ENCODE measurements around the gene CRAMP1. TPM values are rescaled to one million over a fixed set of nuclear protein-coding genes. Genes with fewer than 3 reads are reported as not detected.
"Not testable (repeated sequence)": the region's sequence is repeated elsewhere in the genome, so short reads cannot be mapped to it uniquely, and the experiment has no call there.

CRAMP1 gene
- total RNA-seq, 2 donors from 2014 or later, result 12.0 to 20.6 TPM

DNA sequence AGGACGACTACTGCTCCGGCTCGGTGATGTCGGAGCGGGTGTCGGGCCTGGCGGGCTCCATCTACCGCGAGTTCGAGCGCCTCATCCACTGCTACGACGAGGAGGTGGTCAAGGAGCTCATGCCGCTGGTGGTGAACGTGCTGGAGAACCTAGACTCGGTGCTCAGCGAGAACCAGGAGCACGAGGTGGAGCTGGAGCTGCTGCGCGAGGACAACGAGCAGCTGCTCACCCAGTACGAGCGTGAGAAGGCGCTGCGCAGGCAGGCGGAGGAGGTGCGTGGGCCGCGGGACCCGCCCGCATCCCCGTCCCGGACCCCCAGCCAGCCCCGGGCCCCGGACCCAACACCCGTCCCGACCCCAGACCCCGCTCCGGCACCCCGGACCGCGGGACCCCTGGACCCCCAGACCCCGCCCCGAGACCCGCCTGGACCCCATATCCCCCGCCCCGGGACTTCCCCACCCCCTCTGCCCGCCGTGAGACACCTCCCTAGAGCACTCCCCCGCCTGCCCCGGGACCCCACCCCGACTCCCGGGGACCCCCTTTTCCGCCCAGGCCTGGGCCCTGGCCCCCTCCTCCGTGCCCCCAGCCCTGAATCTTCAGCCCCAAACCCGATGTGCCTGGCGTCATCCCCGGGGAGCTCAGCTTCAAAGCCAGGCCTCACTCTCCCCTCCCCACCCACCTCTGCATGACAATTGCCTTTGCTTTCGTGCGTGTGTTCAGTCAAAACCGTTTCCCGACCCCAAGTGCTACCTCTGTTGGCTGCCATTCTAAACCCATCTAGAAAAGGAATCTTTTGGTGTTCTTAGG, 94.4 kb downstream of the CRAMP1 start:
- Mint-ChIP-seq H3K4me1 (peaks cover 6% of the 10 kb centered on the region), H3K27ac (peak overlapping the region; percentile 90), H3K36me3 (ENCODE audit: low read depth) (peaks cover 23% of the 10 kb centered on the region), H3K27me3 (no peaks in the 10 kb centered on the region), H3K4me3 (peak overlapping the region; percentile 96), H3K9me3 (no peaks in the 10 kb centered on the region)
- ATAC-seq (replicated peaks), result peak; percentile 22

- ATAC-seq (replicated peaks), result no peak
- Mint-ChIP-seq H3K36me3 (ENCODE audit: low read depth) (peaks cover 16% of the 10 kb centered on the region), H3K9me3 (no peaks in the 10 kb centered on the region), H3K4me3 (peak overlapping the region; percentile 96), H3K4me1 (peaks cover 6% of the 10 kb centered on the region), H3K27ac (peak overlapping the region; percentile 90), H3K27me3 (no peaks in the 10 kb centered on the region)
These were observed 95.1 kb downstream of the CRAMP1 start for GRCh38 chr16:1707193-1707790.

- Mint-ChIP-seq H3K27me3 (no peaks in the 10 kb centered on the region), H3K27ac (peak overlapping the region; percentile 90), H3K4me1 (peaks cover 6% of the 10 kb centered on the region), H3K4me3 (peak overlapping the region; percentile 96), H3K36me3 (ENCODE audit: low read depth) (peaks cover 11% of the 10 kb centered on the region), H3K9me3 (no peaks in the 10 kb centered on the region)
- ATAC-seq (replicated peaks), result no peak
These were observed 96.1 kb downstream of the CRAMP1 start for GRCh38 chr16:1708083-1708767.

DNA sequence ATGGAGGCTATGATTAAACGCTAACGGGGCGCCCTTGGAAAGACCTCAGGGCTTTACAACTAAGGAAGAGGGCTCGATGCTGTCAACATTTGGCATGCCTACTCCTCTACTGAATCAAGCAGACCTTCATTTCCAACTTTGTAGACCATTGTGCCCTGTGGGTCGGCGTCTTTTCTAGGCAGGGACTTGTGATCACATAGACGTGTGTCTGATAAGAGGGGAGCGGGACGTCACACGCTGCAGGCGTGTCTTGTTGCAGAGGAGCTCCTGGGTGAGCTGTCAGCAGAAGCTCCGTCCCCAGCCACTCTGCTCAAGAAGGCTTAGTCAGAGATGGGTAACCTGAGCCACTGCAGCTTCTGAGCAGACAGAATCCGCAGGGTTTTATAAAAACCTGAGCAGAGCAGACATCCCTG, 96.6 kb downstream of the CRAMP1 start:
- ATAC-seq (replicated peaks), result no peak
- Mint-ChIP-seq H3K4me1 (peaks cover 6% of the 10 kb centered on the region), H3K27ac (no peak overlapping the region), H3K9me3 (no peaks in the 10 kb centered on the region), H3K36me3 (ENCODE audit: low read depth) (peaks cover 11% of the 10 kb centered on the region), H3K4me3 (peak overlapping the region; percentile 96), H3K27me3 (no peaks in the 10 kb centered on the region)

- H3K27me3 Mint-ChIP-seq, result no peaks in the 10 kb centered on the region
- peaks cover 6% of the 10 kb centered on the region for H3K4me1 Mint-ChIP-seq
- no peak for ATAC-seq (replicated peaks)
These were observed 97.2 kb downstream of the CRAMP1 start for GRCh38 chr16:1709356-1709755.

GRCh38 chr16:1710811-1711507, 98.8 kb downstream of the CRAMP1 start:
- peaks cover 11% of the 10 kb centered on the region for H3K36me3 Mint-ChIP-seq (ENCODE audit: low read depth)
- H3K4me1 Mint-ChIP-seq, result peaks cover 6% of the 10 kb centered on the region
- no peak for ATAC-seq (replicated peaks)
- H3K27ac Mint-ChIP-seq, result no peak overlapping the region
- no peak overlapping the region for H3K4me3 Mint-ChIP-seq
- no peaks in the 10 kb centered on the region for H3K27me3 Mint-ChIP-seq
- H3K9me3 Mint-ChIP-seq, result no peaks in the 10 kb centered on the region

More at GRCh38 chr16:1709356-1709755, 97.2 kb downstream of the CRAMP1 start:
- H3K27ac Mint-ChIP-seq, result no peak overlapping the region
- H3K36me3 Mint-ChIP-seq (ENCODE audit: low read depth), result peaks cover 11% of the 10 kb centered on the region
- no peaks in the 10 kb centered on the region for H3K9me3 Mint-ChIP-seq
- H3K4me3 Mint-ChIP-seq, result no peak overlapping the region

DNA sequence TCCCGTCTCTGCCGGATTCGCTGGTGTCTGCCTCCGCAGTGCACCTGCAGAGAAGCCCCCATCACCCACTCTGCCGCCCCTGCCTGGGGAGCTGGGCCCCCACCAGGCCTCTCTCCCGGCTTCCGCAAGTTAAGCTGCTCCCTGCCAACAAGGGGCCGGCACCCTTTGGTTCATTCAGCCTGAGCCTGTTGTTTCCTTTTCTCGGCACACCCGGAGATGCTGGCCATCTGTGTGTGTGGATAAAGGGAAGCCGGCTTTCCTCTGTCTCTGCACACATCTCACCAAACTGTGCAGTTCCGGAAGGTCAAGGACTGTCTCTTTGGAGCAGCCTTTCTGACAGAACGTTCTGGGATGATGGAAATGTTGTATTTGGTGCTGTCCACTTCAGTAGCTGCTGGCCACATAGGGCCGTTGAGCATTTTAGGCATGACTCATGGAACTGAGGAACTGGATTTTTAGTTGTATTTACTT, 100.7 kb downstream of the CRAMP1 start:
- Mint-ChIP-seq H3K9me3 (no peaks in the 10 kb centered on the region), H3K36me3 (ENCODE audit: low read depth) (peaks cover 3% of the 10 kb centered on the region), H3K27ac (peak overlapping the region; percentile 46), H3K4me3 (no peak overlapping the region), H3K4me1 (peaks cover 3% of the 10 kb centered on the region), H3K27me3 (no peaks in the 10 kb centered on the region)
- no peak for ATAC-seq (replicated peaks)

DNA sequence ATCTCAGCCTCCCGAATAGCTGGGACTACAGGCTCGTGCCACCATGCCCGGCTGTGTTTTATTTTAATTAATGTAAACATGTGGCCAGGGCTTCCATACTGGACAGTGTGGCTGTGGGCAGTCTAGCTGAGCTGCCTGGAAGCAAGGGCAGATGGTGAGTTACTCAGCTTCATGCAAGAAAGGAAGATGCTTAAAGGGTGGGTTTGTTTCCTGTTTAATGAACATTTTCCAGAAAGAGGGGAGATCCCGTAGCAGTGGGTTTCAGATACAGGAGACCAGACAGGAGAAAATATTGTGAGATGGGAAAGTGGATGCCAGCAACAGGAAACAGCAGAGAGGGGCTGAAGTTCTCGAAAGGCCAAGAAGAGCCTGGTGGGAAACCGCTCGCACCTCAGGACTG, 101.2 kb downstream of the CRAMP1 start:
- no peaks in the 10 kb centered on the region for H3K9me3 Mint-ChIP-seq
- H3K4me1 Mint-ChIP-seq, result no peaks in the 10 kb centered on the region
- no peaks in the 10 kb centered on the region for H3K36me3 Mint-ChIP-seq (ENCODE audit: low read depth)
- no peak for ATAC-seq (replicated peaks)
- no peak overlapping the region for H3K4me3 Mint-ChIP-seq
- H3K27ac Mint-ChIP-seq, result peak overlapping the region; percentile 46
- no peaks in the 10 kb centered on the region for H3K27me3 Mint-ChIP-seq

DNA sequence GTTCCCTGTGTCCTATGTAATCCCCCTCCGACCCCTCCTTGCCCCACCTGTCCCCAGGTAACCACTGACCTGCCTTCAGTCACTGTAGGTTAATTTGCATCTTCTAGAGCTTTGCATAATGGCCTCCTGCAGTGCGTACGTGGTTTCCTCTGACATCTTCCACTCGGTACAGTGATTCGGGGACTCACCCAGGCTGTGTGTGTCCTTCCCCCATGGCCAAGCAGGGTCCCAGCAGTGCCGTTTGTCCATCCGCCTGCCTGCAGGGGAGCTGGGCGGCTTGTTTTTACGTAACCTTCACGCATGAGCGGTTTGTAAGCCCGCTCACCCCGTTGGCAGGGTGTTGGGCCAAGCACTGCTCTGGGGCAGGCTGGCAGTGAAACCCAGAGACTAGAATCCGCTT, 101.8 kb downstream of the CRAMP1 start:
- Mint-ChIP-seq H3K4me1 (no peaks in the 10 kb centered on the region), H3K36me3 (ENCODE audit: low read depth) (no peaks in the 10 kb centered on the region), H3K9me3 (no peaks in the 10 kb centered on the region), H3K27ac (no peak overlapping the region), H3K4me3 (no peak overlapping the region), H3K27me3 (no peaks in the 10 kb centered on the region)
- no peak for ATAC-seq (replicated peaks)

DNA sequence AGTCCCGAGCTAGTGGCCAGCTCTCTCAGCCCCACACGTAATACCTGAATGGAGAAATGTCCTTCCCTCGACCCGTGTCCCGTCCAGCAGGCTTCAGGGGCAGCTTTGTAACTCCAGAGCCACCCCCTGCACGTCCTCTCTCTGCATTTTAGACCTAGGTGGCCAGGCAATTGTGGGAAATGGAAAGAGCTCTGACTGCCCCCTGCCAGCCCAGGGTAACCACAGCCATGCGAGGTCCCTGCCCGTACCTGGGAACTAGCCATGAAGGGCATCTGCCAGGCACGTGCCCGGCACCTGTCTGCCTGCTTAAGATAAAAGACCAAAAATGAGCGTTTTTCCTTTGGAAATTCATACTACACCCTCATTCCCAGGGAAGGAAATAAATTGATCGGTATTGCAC, 103.1 kb downstream of the CRAMP1 start:
- no peaks in the 10 kb centered on the region for H3K36me3 Mint-ChIP-seq (ENCODE audit: low read depth)
- H3K9me3 Mint-ChIP-seq, result no peaks in the 10 kb centered on the region
- ATAC-seq (replicated peaks), result no peak
- H3K27me3 Mint-ChIP-seq, result no peaks in the 10 kb centered on the region
- no peak overlapping the region for H3K4me3 Mint-ChIP-seq
- H3K4me1 Mint-ChIP-seq, result no peaks in the 10 kb centered on the region
- H3K27ac Mint-ChIP-seq, result no peak overlapping the region

- H3K9me3 Mint-ChIP-seq; H3K4me3 Mint-ChIP-seq; H3K36me3 Mint-ChIP-seq (ENCODE audit: low read depth); H3K4me1 Mint-ChIP-seq; H3K27ac Mint-ChIP-seq; H3K27me3 Mint-ChIP-seq; ATAC-seq (replicated peaks): not testable (repeated sequence)
These were observed 106.1 kb downstream of the CRAMP1 start for GRCh38 chr16:1718236-1718635.

DNA sequence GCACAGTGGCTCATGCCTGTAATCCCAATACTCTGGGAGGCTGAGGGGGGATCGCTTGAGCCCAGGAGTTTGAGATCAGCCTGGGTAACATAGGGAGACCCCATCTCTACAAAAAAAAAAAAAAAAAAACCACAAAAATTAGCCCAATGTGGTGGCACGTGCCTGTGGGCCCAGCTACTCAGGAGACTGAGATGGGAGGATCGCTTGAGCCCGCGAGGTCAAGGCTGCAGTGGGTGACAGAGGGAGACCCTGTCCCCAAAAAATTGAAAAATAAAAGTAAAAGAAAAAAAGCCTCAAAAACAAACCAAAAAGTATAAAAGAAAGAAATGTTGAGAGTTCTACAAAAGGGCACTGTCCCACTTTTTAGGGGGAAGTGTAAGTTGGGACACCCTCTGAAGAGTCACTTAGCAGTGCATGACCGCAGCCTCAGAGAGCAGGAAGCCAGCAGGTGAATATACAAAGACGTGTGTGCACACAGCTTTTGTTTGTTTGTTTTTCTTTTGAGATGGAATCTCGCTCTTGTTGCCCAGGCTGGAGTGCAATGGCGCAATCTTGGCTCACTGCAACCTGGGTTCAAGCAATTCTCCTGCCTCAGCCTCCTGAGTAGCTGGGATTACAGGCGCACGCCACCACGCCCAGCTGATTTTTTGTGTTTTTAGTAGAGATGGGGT, 107.5 kb downstream of the CRAMP1 start:
- H3K27ac Mint-ChIP-seq, result peak overlapping the region; percentile 3
- not testable (repeated sequence) for H3K9me3 Mint-ChIP-seq; H3K36me3 Mint-ChIP-seq (ENCODE audit: low read depth); H3K4me1 Mint-ChIP-seq; ATAC-seq (replicated peaks); H3K27me3 Mint-ChIP-seq; H3K4me3 Mint-ChIP-seq

- H3K36me3 Mint-ChIP-seq (ENCODE audit: low read depth), result peaks cover 8% of the 10 kb centered on the region
- peaks cover 6% of the 10 kb centered on the region for H3K4me1 Mint-ChIP-seq
- H3K27me3 Mint-ChIP-seq, result no peaks in the 10 kb centered on the region
- ATAC-seq (replicated peaks), result no peak
- H3K4me3 Mint-ChIP-seq, result no peak overlapping the region
- no peaks in the 10 kb centered on the region for H3K9me3 Mint-ChIP-seq
- no peak overlapping the region for H3K27ac Mint-ChIP-seq
These were observed 109.2 kb downstream of the CRAMP1 start for GRCh38 chr16:1721372-1721771.
